HEK293 (cell line): Measurements from ENCODE around the gene DOCK1.

Experiments
- CTCF ChIA-PET: fragments of 350-600 bp; formaldehyde crosslinking; extraction: SDS; loops from one replicate; lab custom pipeline; 2021; ENCODE audit warnings: antibody characterized with exemption; lab: Yijun Ruan, JAX
- POLR2A ChIA-PET: fragments of 300-600 bp; formaldehyde crosslinking; extraction: SDS; loops from one replicate; lab custom pipeline; 2020; ENCODE audit warnings: antibody characterized with exemption, inconsistent platforms; lab: Yijun Ruan, JAX
- H3K27ac ChIP-seq: fragments of 200-500 bp; sonication (Bioruptor generic); 2 replicates; pipeline ENCODE4 v1.5.1; 2014; ENCODE audit warnings: low read depth, low read length, control low read depth, inconsistent platforms; ENCODE audit errors: extremely low read depth
- H3K36me3 ChIP-seq, 2 experiments: fragments of 200-500 bp in 1 of 2; sonication (Bioruptor generic) in 1 of 2; 1 replicate in 1 of 2; 2 replicates in 1 of 2; pipeline ENCODE4 v1.5.1; 2014 to 2017; ENCODE audit warnings: inconsistent platforms in 2 of 2, low read length in 2 of 2; ENCODE audit not compliant: control insufficient read depth in 2 of 2, insufficient read depth in 1 of 2
- H3K4me1 ChIP-seq: fragments of 200-500 bp; sonication (Bioruptor generic); 2 replicates; pipeline ENCODE4 v1.5.1; 2014; ENCODE audit warnings: mild to moderate bottlenecking, low read length, inconsistent platforms; ENCODE audit not compliant: control insufficient read depth, insufficient read depth
- H3K4me3 ChIP-seq: 2 replicates; pipeline ENCODE4 v1.5.1; 2011; ENCODE audit warnings: low read depth, mild to moderate bottlenecking, control low read depth, low read length, moderate library complexity
- H3K9me3 ChIP-seq: fragments of 200-500 bp; sonication (Bioruptor generic); 2 replicates; pipeline ENCODE4 v1.5.1; 2014; ENCODE audit warnings: low read depth, low read length, inconsistent platforms; ENCODE audit not compliant: control insufficient read depth, insufficient read depth
- GLIS1 ChIP-seq: fragments of 450-650 bp; formaldehyde crosslinking; IDR thresholded peaks from 2 replicates; pipeline ENCODE4 v1.5.1; 2016; ENCODE audit warnings: missing biosample characterization, missing genetic modification characterization
- GLIS2 ChIP-seq: fragments of 450-650 bp; formaldehyde crosslinking; IDR thresholded peaks from 2 replicates; pipeline ENCODE4 v1.5.1; 2016; ENCODE audit warnings: missing biosample characterization, missing genetic modification characterization
- KLF9 ChIP-seq: fragments of 450-650 bp; formaldehyde crosslinking; IDR thresholded peaks from 2 replicates; pipeline ENCODE4 v1.5.1; 2016; ENCODE audit warnings: missing biosample characterization, missing genetic modification characterization, low read depth
- PATZ1 ChIP-seq: fragments of 450-650 bp; formaldehyde crosslinking; IDR thresholded peaks from 2 replicates; pipeline ENCODE4 v1.5.1; 2016; ENCODE audit warnings: missing biosample characterization, missing genetic modification characterization
- PBX3 ChIP-seq: sonication (generic); formaldehyde crosslinking; IDR thresholded peaks from 2 replicates; pipeline ENCODE4 v1.8.1; 2022; ENCODE audit warnings: mild to moderate bottlenecking, moderate library complexity, missing genetic modification reagents
- SCRT2 ChIP-seq: fragments of 450-650 bp; formaldehyde crosslinking; IDR thresholded peaks from 2 replicates; pipeline ENCODE4 v1.5.1; 2016; ENCODE audit warnings: missing biosample characterization, missing genetic modification characterization
- SP3 ChIP-seq: fragments of 450-650 bp; formaldehyde crosslinking; IDR thresholded peaks from 2 replicates; pipeline ENCODE4 v1.5.1; 2016; ENCODE audit warnings: missing biosample characterization, missing genetic modification characterization
- TSHZ1 ChIP-seq: fragments of 450-650 bp; formaldehyde crosslinking; IDR thresholded peaks from 2 replicates; pipeline ENCODE4 v1.5.1; 2016; ENCODE audit warnings: missing biosample characterization, missing genetic modification characterization, borderline replicate concordance
- YY2 ChIP-seq: fragments of 450-650 bp; formaldehyde crosslinking; IDR thresholded peaks from 2 replicates; pipeline ENCODE4 v1.5.1; 2016; ENCODE audit warnings: missing biosample characterization, missing genetic modification characterization
- ZBTB8A ChIP-seq: fragments of 450-650 bp; formaldehyde crosslinking; IDR thresholded peaks from 2 replicates; pipeline ENCODE4 v1.5.1; 2016; ENCODE audit warnings: missing biosample characterization, missing genetic modification characterization
- ZIC2 ChIP-seq: fragments of 450-650 bp; formaldehyde crosslinking; IDR thresholded peaks from 2 replicates; pipeline ENCODE4 v1.5.1; 2016; ENCODE audit warnings: missing biosample characterization, missing genetic modification characterization
- ZNF2 ChIP-seq: fragments of 450-650 bp; formaldehyde crosslinking; IDR thresholded peaks from 2 replicates; pipeline ENCODE4 v1.5.1; 2016; ENCODE audit warnings: missing biosample characterization, missing genetic modification characterization
- ZNF23 ChIP-seq: fragments of 450-650 bp; formaldehyde crosslinking; IDR thresholded peaks from 2 replicates; pipeline ENCODE4 v1.5.1; 2016; ENCODE audit warnings: missing biosample characterization, missing genetic modification characterization, borderline replicate concordance
- ZNF335 ChIP-seq: fragments of 450-650 bp; formaldehyde crosslinking; conservative IDR thresholded peaks from 2 replicates; pipeline ENCODE4 v1.5.1; 2016; ENCODE audit warnings: missing biosample characterization, missing genetic modification characterization
- ZNF394 ChIP-seq: fragments of 450-650 bp; formaldehyde crosslinking; IDR thresholded peaks from 2 replicates; pipeline ENCODE4 v1.5.1; 2016; ENCODE audit warnings: missing biosample characterization, missing genetic modification characterization, mild to moderate bottlenecking, moderate library complexity, borderline replicate concordance
- ZNF449 ChIP-seq: fragments of 450-650 bp; formaldehyde crosslinking; IDR thresholded peaks from 2 replicates; pipeline ENCODE4 v1.5.1; 2017; ENCODE audit warnings: missing biosample characterization, mild to moderate bottlenecking, missing genetic modification characterization, moderate library complexity
- ZNF561 ChIP-seq: fragments of 450-650 bp; IDR thresholded peaks from 2 replicates; pipeline ENCODE4 v1.5.1; 2018; ENCODE audit warnings: missing biosample characterization, missing genetic modification characterization, borderline replicate concordance
- ZNF623 ChIP-seq: fragments of 450-650 bp; formaldehyde crosslinking; IDR thresholded peaks from 2 replicates; pipeline ENCODE4 v1.5.1; 2016; ENCODE audit warnings: missing biosample characterization, missing genetic modification characterization
- ZSCAN30 ChIP-seq: fragments of 450-650 bp; IDR thresholded peaks from 2 replicates; pipeline ENCODE4 v1.5.1; 2018; ENCODE audit warnings: missing biosample characterization, mild to moderate bottlenecking, missing genetic modification characterization, moderate library complexity
- TF ChIP-seq, protein P1 (sequence below): fragments of 450-650 bp; formaldehyde crosslinking; conservative IDR thresholded peaks from 2 replicates; pipeline ENCODE4 v1.5.1; 2016; ENCODE audit warnings: low read depth, missing biosample characterization, missing genetic modification characterization
- TF ChIP-seq, protein P2 (sequence below): fragments of 450-650 bp; formaldehyde crosslinking; IDR thresholded peaks from 2 replicates; pipeline ENCODE4 v1.5.1; 2016; ENCODE audit warnings: missing biosample characterization, missing genetic modification characterization

The DOCK1 gene

DNA sequence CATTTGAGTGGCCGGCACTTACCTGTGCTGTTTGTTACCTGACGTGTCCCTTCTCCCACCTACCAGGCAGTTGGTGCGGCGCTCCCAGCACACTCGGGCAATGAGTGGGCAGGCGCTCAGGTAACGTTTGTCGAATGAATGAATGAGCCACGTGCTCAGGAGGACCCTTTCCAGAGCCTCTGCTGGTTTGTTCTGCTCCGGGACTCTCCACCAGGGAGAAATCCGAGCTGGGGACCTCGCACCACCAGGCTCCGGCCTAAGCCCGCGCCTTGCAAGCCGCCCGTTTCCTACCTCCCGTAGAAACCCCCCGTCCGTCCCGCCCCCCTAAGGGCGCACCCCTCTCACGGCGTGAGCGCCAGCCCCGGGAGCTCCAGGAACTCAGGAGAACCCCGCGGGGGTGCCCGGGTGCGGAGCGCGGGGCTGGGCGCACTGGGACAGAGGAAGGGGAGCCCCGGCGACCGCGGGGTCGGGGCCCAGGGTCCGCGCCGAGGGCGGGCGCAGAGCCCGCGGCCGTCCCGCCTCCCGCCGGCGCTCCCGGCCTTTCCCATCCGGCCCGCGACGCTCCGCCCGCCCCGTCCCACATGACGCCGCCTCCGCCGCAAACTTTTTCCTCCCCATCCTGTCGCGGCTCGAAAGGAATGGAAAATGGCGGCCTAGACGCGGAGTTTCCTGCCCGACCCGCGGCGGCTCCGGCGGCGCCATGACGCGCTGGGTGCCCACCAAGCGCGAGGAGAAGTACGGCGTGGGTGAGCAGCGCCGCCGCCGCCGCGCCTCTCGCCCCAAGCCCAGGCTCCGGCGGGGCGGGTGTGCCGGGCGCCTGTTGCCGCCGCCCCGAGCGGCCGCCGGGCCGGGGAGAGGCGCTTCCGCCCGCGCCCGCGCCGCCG lies at the start of gene DOCK1:
DOCK1 (plus strand) TSS at position 611 of the 884 bp plus-strand sequence; CDS start at position 701, 90 bp downstream.
- H3K27ac ChIP-seq = peak within 1 kb of the TSS; percentile 77; the same call in 1 of the 2 replicates
- ChIA-PET POLR2A (no interaction called here), CTCF (no interaction called here)
- H3K9me3 ChIP-seq = no peaks in the 10 kb centered on the region
- H3K4me1 ChIP-seq = peaks cover 4% of the 10 kb centered on the region; the same call in 1 of the 2 replicates
- H3K36me3 ChIP-seq = peaks cover 0 to 8% of the 10 kb centered on the region in 2 experiments; a peak in 1 of 3 replicates
- peak within 1 kb of the TSS; percentile 67 for H3K4me3 ChIP-seq
- TF ChIP-seq ZIC2 (tag by site-specific recombination) (peak; percentile 47; the same call in 1 of the 2 replicates), ZNF335 (peak; percentile 97), YY2 (tag by site-specific recombination) (peak; percentile 67; the same call in 1 of the 2 replicates), ZNF449 (0 out of 2 replicates have a peak, but pooled peaks have one; percentile 31), ZSCAN30 (tag by site-specific recombination) (no peak), PBX3 (CRISPR knock-in tag) (peak; percentile 47; the same call in 1 of the 2 replicates), ZNF23 (tag by site-specific recombination) (no peak), GLIS2 (tag by site-specific recombination) (peak; percentile 81), SCRT2 (tag by site-specific recombination) (0 out of 2 replicates have a peak, but pooled peaks have one; percentile 19), PATZ1 (0 out of 2 replicates have a peak, but pooled peaks have one; percentile 34), SP3 (tag by site-specific recombination) (0 out of 2 replicates have a peak, but pooled peaks have one; percentile 38), ZNF394 (tag by site-specific recombination) (no peak), TSHZ1 (tag by site-specific recombination) (no peak), ZBTB8A (tag by site-specific recombination) (peak; percentile 87), ZNF2 (tag by site-specific recombination) (no peak), KLF9 (peak; percentile 49; the same call in 1 of the 2 replicates), GLIS1 (tag by site-specific recombination) (peak; percentile 22; the same call in 1 of the 2 replicates), ZNF623 (tag by site-specific recombination) (no peak), ZNF561 (tag by site-specific recombination) (peak; percentile 50; the same call in 1 of the 2 replicates)
- TF ChIP-seq, protein P1, sequence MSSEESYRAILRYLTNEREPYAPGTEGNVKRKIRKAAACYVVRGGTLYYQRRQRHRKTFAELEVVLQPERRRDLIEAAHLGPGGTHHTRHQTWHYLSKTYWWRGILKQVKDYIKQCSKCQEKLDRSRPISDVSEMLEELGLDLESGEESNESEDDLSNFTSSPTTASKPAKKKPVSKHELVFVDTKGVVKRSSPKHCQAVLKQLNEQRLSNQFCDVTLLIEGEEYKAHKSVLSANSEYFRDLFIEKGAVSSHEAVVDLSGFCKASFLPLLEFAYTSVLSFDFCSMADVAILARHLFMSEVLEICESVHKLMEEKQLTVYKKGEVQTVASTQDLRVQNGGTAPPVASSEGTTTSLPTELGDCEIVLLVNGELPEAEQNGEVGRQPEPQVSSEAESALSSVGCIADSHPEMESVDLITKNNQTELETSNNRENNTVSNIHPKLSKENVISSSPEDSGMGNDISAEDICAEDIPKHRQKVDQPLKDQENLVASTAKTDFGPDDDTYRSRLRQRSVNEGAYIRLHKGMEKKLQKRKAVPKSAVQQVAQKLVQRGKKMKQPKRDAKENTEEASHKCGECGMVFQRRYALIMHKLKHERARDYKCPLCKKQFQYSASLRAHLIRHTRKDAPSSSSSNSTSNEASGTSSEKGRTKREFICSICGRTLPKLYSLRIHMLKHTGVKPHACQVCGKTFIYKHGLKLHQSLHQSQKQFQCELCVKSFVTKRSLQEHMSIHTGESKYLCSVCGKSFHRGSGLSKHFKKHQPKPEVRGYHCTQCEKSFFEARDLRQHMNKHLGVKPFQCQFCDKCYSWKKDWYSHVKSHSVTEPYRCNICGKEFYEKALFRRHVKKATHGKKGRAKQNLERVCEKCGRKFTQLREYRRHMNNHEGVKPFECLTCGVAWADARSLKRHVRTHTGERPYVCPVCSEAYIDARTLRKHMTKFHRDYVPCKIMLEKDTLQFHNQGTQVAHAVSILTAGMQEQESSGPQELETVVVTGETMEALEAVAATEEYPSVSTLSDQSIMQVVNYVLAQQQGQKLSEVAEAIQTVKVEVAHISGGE (tag by site-specific recombination) = peak; percentile 58; the same call in 1 of the 2 replicates
- TF ChIP-seq, protein P2, sequence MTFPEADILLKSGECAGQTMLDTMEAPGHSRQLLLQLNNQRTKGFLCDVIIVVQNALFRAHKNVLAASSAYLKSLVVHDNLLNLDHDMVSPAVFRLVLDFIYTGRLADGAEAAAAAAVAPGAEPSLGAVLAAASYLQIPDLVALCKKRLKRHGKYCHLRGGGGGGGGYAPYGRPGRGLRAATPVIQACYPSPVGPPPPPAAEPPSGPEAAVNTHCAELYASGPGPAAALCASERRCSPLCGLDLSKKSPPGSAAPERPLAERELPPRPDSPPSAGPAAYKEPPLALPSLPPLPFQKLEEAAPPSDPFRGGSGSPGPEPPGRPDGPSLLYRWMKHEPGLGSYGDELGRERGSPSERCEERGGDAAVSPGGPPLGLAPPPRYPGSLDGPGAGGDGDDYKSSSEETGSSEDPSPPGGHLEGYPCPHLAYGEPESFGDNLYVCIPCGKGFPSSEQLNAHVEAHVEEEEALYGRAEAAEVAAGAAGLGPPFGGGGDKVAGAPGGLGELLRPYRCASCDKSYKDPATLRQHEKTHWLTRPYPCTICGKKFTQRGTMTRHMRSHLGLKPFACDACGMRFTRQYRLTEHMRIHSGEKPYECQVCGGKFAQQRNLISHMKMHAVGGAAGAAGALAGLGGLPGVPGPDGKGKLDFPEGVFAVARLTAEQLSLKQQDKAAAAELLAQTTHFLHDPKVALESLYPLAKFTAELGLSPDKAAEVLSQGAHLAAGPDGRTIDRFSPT (tag by site-specific recombination) = no peak
